ENCODE data around the gene SOX12. TPM values are rescaled to one million over a fixed set of nuclear protein-coding genes. Genes with fewer than 3 reads are reported as not detected.

The SOX12 gene
- total RNA-seq, 1 donor from 2014 or later = 5.3 TPM

DNA sequence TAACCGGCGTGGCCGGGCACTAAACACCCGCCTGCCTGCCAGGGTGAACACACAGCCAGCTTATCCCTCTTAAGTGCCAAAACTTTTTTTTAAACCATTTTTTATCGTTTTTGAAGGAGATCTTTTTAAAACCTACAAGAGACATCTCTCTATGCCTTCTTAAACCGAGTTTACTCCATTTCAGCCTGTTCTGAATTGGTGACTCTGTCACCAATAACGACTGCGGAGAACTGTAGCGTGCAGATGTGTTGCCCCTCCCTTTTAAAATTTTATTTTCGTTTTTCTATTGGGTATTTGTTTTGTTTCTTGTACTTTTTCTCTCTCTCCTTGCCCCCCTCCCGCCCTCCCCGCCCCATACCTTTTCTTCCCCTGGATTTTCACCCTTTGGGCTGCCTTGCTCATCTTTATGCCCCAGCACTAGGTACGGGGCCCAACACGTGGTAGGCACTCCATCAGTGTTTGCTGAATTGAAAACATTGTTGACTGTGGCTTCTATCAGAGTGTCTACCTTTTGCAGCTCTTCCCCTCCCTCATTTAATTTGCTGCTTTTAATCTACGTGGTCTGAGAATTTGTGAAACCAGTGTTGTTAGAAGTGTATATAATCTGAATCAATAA, 26.5 kb upstream of the SOX12 start:
- Histone ChIP-seq H3K27me3 (peaks cover 22% of the 10 kb centered on the region), H4K20me1 (ENCODE audit: low read depth) (peaks cover 38% of the 10 kb centered on the region), H3K4me2 (peak overlapping the region; percentile 95), H3F3A (ENCODE audit: low read depth) (peaks cover 55% of the 10 kb centered on the region), H3K27ac (no peak overlapping the region), H3K4me1 (peaks cover 41% of the 10 kb centered on the region), H3K79me2 (ENCODE audit: low read depth) (peaks cover 50% of the 10 kb centered on the region), H3K4me3 (peak overlapping the region; percentile 95), H3K9me3 (ENCODE audit: low read depth) (no peaks in the 10 kb centered on the region), H2AFZ (replicated peaks) (no peak overlapping the region), H3K36me3 (no peaks in the 10 kb centered on the region), H3K9ac (peak overlapping the region; percentile 81)
- peaks cover 11% of the 10 kb centered on the region for H3K36me3 Mint-ChIP-seq
- H3K27ac Mint-ChIP-seq = no peak overlapping the region
- H3K4me3 Mint-ChIP-seq = peak overlapping the region; percentile 99
- peaks cover 14% of the 10 kb centered on the region for H3K27me3 Mint-ChIP-seq (ENCODE audit: insufficient read depth, low read depth)
- no peak for TF ChIP-seq EZH2phosphoT487 (IDR thresholded peaks at IDR 0.05)
- no peaks in the 10 kb centered on the region for H3K9me3 Mint-ChIP-seq
- DNase-seq (ENCODE audit: low spot score) = no peak
- peaks cover 54% of the 10 kb centered on the region for H3K4me1 Mint-ChIP-seq

- Mint-ChIP-seq H3K36me3 (peaks cover 12% of the 10 kb centered on the region), H3K27ac (peak overlapping the region; percentile 68), H3K9me3 (peaks cover 2% of the 10 kb centered on the region), H3K4me1 (peaks cover 55% of the 10 kb centered on the region), H3K4me3 (peak overlapping the region; percentile 99), H3K27me3 (ENCODE audit: insufficient read depth, low read depth) (peaks cover 10% of the 10 kb centered on the region)
- no peak overlapping the region for H2AFZ ChIP-seq (replicated peaks)
- peak overlapping the region; percentile 95 for H3K4me3 ChIP-seq
- peak overlapping the region; percentile 95 for H3K4me2 ChIP-seq
- peaks cover 41% of the 10 kb centered on the region for H3K4me1 ChIP-seq
- H3K9me3 ChIP-seq (ENCODE audit: low read depth) = no peaks in the 10 kb centered on the region
- TF ChIP-seq CTCF (IDR thresholded peaks at IDR 0.05) (no peak), EZH2phosphoT487 (IDR thresholded peaks at IDR 0.05) (no peak), EZH2 (IDR thresholded peaks at IDR 0.05) (no peak)
- H3K27ac ChIP-seq = peak overlapping the region; percentile 35
- peaks cover 55% of the 10 kb centered on the region for H3F3A ChIP-seq (ENCODE audit: low read depth)
- H3K36me3 ChIP-seq = no peaks in the 10 kb centered on the region
- H3K27me3 ChIP-seq = peaks cover 14% of the 10 kb centered on the region
- no peak for DNase-seq (ENCODE audit: low spot score)
- H3K9ac ChIP-seq = no peak overlapping the region
- peaks cover 50% of the 10 kb centered on the region for H3K79me2 ChIP-seq (ENCODE audit: low read depth)
- peaks cover 38% of the 10 kb centered on the region for H4K20me1 ChIP-seq (ENCODE audit: low read depth)
These were observed 24.9 kb upstream of the SOX12 start for GRCh38 chr20:300345-300990.

- Mint-ChIP-seq H3K4me3 (peak overlapping the region; percentile 17), H3K4me1 (peaks cover 45% of the 10 kb centered on the region), H3K27ac (peak overlapping the region; percentile 29), H3K9me3 (peaks cover 2% of the 10 kb centered on the region), H3K27me3 (ENCODE audit: insufficient read depth, low read depth) (peaks cover 10% of the 10 kb centered on the region), H3K36me3 (peaks cover 12% of the 10 kb centered on the region)
- Histone ChIP-seq H3K9me3 (ENCODE audit: low read depth) (no peaks in the 10 kb centered on the region), H2AFZ (replicated peaks) (no peak overlapping the region), H3F3A (ENCODE audit: low read depth) (peaks cover 44% of the 10 kb centered on the region), H4K20me1 (ENCODE audit: low read depth) (peaks cover 38% of the 10 kb centered on the region), H3K4me2 (no peak overlapping the region), H3K4me3 (no peak overlapping the region), H3K36me3 (no peaks in the 10 kb centered on the region), H3K27ac (peak overlapping the region; percentile 54), H3K79me2 (ENCODE audit: low read depth) (peaks cover 44% of the 10 kb centered on the region), H3K4me1 (peaks cover 37% of the 10 kb centered on the region), H3K27me3 (no peaks in the 10 kb centered on the region), H3K9ac (no peak overlapping the region)
- no peak for TF ChIP-seq CTCF (IDR thresholded peaks at IDR 0.05)
- no peak for TF ChIP-seq EZH2 (IDR thresholded peaks at IDR 0.05)
- TF ChIP-seq EZH2phosphoT487 (IDR thresholded peaks at IDR 0.05) = no peak
- DNase-seq (ENCODE audit: low spot score) = peak; percentile 67
These were observed 23.2 kb upstream of the SOX12 start for GRCh38 chr20:301886-302848.

Data from neural progenitor cell (in vitro differentiated cells).